GM12878 (cell line): ENCODE results near the gene PDSS2. TPM values are rescaled to one million over a fixed set of nuclear protein-coding genes. Genes with fewer than 3 reads are reported as not detected.
"Not testable (repeated sequence)": the region's sequence is repeated elsewhere in the genome, so short reads cannot be mapped to it uniquely, and the experiment has no call there.

Source experiments
- ATAC-seq: fragments of 200-7000 bp; cut with Tn5 transposase; 3 replicates; pipeline ENCODE4 v1.9.1; 2020; ENCODE audit warnings: mild to moderate bottlenecking, moderate library complexity
- BruUV-seq: library from RNA; stranded (reverse); fragments of 400-500 nt; replicated peaks from 2 replicates; lab custom pipeline; 2021; lab: Mats Ljungman, UMichigan
- CTCF ChIA-PET: fragments of 300-600 bp; sonication (Branson Sonifier 250); formaldehyde crosslinking; extraction: SDS; loops from one replicate; lab custom pipeline; 2021; ENCODE audit warnings: inconsistent platforms; lab: Yijun Ruan, JAX
- POLR2A ChIA-PET: fragments of 350-600 bp; formaldehyde crosslinking; extraction: SDS; loops from one replicate; lab custom pipeline; 2021; ENCODE audit warnings: inconsistent platforms; lab: Charles Lee
- RAD21 ChIA-PET: fragments of 300-600 bp; sonication (Branson Sonifier 250); formaldehyde crosslinking; loops from one replicate; lab custom pipeline; 2023; ENCODE audit warnings: antibody characterized with exemption; ENCODE audit not compliant: unreplicated experiment; lab: Charles Lee
- SMC1A ChIA-PET: fragments of 300-600 bp; sonication (Branson Sonifier 250); formaldehyde crosslinking; loops from one replicate; lab custom pipeline; 2023; ENCODE audit not compliant: unreplicated experiment, uncharacterized antibody; lab: Charles Lee
- DNase-seq: peaks from one replicate; pipeline ENCODE4 v3.0.0-alpha.2; 2011; ENCODE audit warnings: low read depth, low spot score
- FAIRE-seq: peaks from 3 replicates; lab custom pipeline; 2011; peaks lifted over from hg19 to GRCh38; lab: Jason Lieb, UNC
- H2AFZ ChIP-seq: 2 replicates; pipeline ENCODE4 v1.6.0; 2011; ENCODE audit warnings: low read depth, low read length, control low read depth; ENCODE audit not compliant: control insufficient read depth
- H3K27ac ChIP-seq: 2 replicates; pipeline ENCODE4 v1.5.1; 2011; ENCODE audit warnings: control low read depth; ENCODE audit not compliant: control insufficient read depth, insufficient read depth
- H3K27me3 ChIP-seq, 2 experiments: replicated peaks in 1 of 2; 2 replicates each; pipeline versions ENCODE4 v1.6.0 to v1.6.1; 2011; ENCODE audit warnings: low read length in 1 of 2; ENCODE audit not compliant: control insufficient read depth in 2 of 2, insufficient read depth in 2 of 2
- H3K36me3 ChIP-seq, 2 experiments: 2 replicates each; pipeline ENCODE4 v1.5.1; 2011; ENCODE audit warnings: low read length in 1 of 2; ENCODE audit not compliant: control insufficient read depth in 2 of 2, insufficient read depth in 2 of 2
- H3K4me1 ChIP-seq: 2 replicates; pipeline ENCODE4 v1.6.1; 2011; ENCODE audit warnings: mild to moderate bottlenecking, low read length, moderate library complexity, mixed read lengths; ENCODE audit not compliant: control insufficient read depth, insufficient read depth
- H3K4me2 ChIP-seq: 2 replicates; pipeline ENCODE4 v1.6.0; 2011; ENCODE audit warnings: control low read depth; ENCODE audit not compliant: control insufficient read depth, insufficient read depth
- H3K4me3 ChIP-seq: fragments of 200-600 bp; sonication (generic); 2 replicates; pipeline ENCODE4 v1.5.1; 2016
- H3K79me2 ChIP-seq: 2 replicates; pipeline ENCODE4 v1.6.0; 2011; ENCODE audit warnings: low read length; ENCODE audit not compliant: control insufficient read depth, insufficient read depth
- H3K9ac ChIP-seq: 2 replicates; pipeline ENCODE4 v1.8.0; 2011; ENCODE audit warnings: low read length, control low read depth, mixed read lengths; ENCODE audit not compliant: control insufficient read depth, insufficient read depth
- H3K9me3 ChIP-seq: replicated peaks from 3 replicates; pipeline ENCODE4 v1.5.1; 2011; ENCODE audit warnings: mild to moderate bottlenecking, low read length; ENCODE audit not compliant: control insufficient read depth, insufficient read depth
- H4K20me1 ChIP-seq: 2 replicates; pipeline ENCODE4 v1.6.0; 2011; ENCODE audit not compliant: control insufficient read depth, insufficient read depth
- ASH2L ChIP-seq: fragments of 300-600, 200-600 bp; sonication (generic); IDR thresholded peaks from 2 replicates; pipeline ENCODE4 v1.6.1; 2017; ENCODE audit warnings: low read depth, mild to moderate bottlenecking, borderline replicate concordance
- BHLHE40 ChIP-seq, 2 experiments: fragments of 450-650 bp in 1 of 2; IDR thresholded peaks; 2 replicates each; pipeline ENCODE4 v1.6.1; 2011 to 2017; ENCODE audit warnings: low read depth in 2 of 2, borderline replicate concordance in 1 of 2, improper control_type of control experiment in 1 of 2, low read length in 1 of 2, mild to moderate bottlenecking in 1 of 2
- CEBPB ChIP-seq, 2 experiments: fragments of 150-350 bp in 1 of 2; IDR thresholded peaks; 2 replicates each; pipeline ENCODE4 v1.6.1; 2012 to 2014; ENCODE audit warnings: low read depth in 2 of 2, low read length in 2 of 2, borderline replicate concordance in 1 of 2, inconsistent platforms in 1 of 2
- CHD4 ChIP-seq: fragments of 200-600 bp; sonication (generic); IDR thresholded peaks from 2 replicates; pipeline ENCODE4 v1.6.1; 2016; ENCODE audit warnings: mild to moderate bottlenecking
- E4F1 ChIP-seq: fragments of 450-650 bp; IDR thresholded peaks from 2 replicates; pipeline ENCODE4 v1.6.1; 2018; ENCODE audit warnings: borderline replicate concordance, mild to moderate bottlenecking; ENCODE audit not compliant: partially characterized antibody
- EZH2 ChIP-seq: IDR thresholded peaks from 2 replicates; pipeline ENCODE4 v1.6.1; 2012; ENCODE audit warnings: low read depth, mild to moderate bottlenecking, control low read depth, inconsistent platforms, low read length, borderline replicate concordance; ENCODE audit not compliant: control insufficient read depth
- HCFC1 ChIP-seq: fragments of 150-350 bp; IDR thresholded peaks from 2 replicates; pipeline ENCODE4 v1.6.1; 2014; ENCODE audit warnings: low read length
- IRF4 ChIP-seq: IDR thresholded peaks from 2 replicates; pipeline ENCODE4 v1.6.1; 2011; ENCODE audit warnings: low read depth, low read length
- KDM1A ChIP-seq: fragments of 200-600 bp; sonication (generic); IDR thresholded peaks from 2 replicates; pipeline ENCODE4 v1.6.1; 2016; ENCODE audit warnings: borderline replicate concordance
- NFIC ChIP-seq: IDR thresholded peaks from 2 replicates; pipeline ENCODE4 v1.6.1; 2012; ENCODE audit warnings: low read depth, mild to moderate bottlenecking, inconsistent platforms, low read length, moderate library complexity
- NFYA ChIP-seq: IDR thresholded peaks from 2 replicates; pipeline ENCODE4 v1.6.1; 2011; ENCODE audit warnings: low read depth, mild to moderate bottlenecking, low read length, improper control_type of control experiment, borderline replicate concordance
- PAX5 ChIP-seq: IDR thresholded peaks from 2 replicates; pipeline ENCODE4 v1.6.1; 2011; ENCODE audit warnings: low read depth, low read length, borderline replicate concordance
- SP1 ChIP-seq: IDR thresholded peaks from one replicate; pipeline ENCODE4 v1.6.1; 2011; ENCODE audit warnings: low read depth, low read length
- YBX1 ChIP-seq: fragments of 450-650 bp; IDR thresholded peaks from 2 replicates; pipeline ENCODE4 v1.6.1; 2016; ENCODE audit warnings: antibody characterized with exemption
- WGBS: methylation state at CpG from one replicate; pipeline ENCODE4 v1.1.6; 2016; ENCODE audit warnings: low lambda C conversion rate; ENCODE audit not compliant: insufficient replicate concordance, insufficient coverage; ENCODE audit errors: missing lambda C conversion rate; 5-methylcytosine and 5-hydroxymethylcytosine counted together
- in situ Hi-C: fragments of 300-500 bp; cut with MboI; formaldehyde crosslinking; loops from 9 replicates; pipeline ENCODE4 v1.14.3; 2018; ENCODE audit warnings: mixed read lengths
- intact Hi-C: fragments of 100-400 bp; cut with micrococcal nuclease; formaldehyde crosslinking; loops from one replicate; pipeline ENCODE4 v1.14.2; 2022; ENCODE audit not compliant: unreplicated experiment
- polyA plus RNA-seq, 11 experiments: library from polyadenylated mRNA; depleted of rRNA in 4 of 11; unstranded in 6 of 11; stranded (reverse) in 5 of 11; fragments of >200 nt; fragmentation: Nextera tagmentation in 4 of 11; fragmentation: Illumina TruSeq in 1 of 11; extraction: Ambion mirVana in 4 of 11; extraction: Trizol in 1 of 11; gene quantifications; 1 replicate in 1 of 11; 2 replicates in 10 of 11; pipeline versions ENCODE4 v1.2.1 to v1.2.3, GENCODE V29; 2011 to 2016; ENCODE audit warnings: inconsistent platforms in 2 of 11, missing spikeins in 2 of 11, low read depth in 1 of 11
- total RNA-seq, 4 experiments: library from RNA; depleted of rRNA in 3 of 4; stranded (reverse); fragments of >200 nt in 3 of 4; fragmentation: Illumina TruSeq in 1 of 4; extraction: Trizol in 1 of 4; gene quantifications; 2 replicates each; pipeline versions ENCODE4 v1.2.1 to v1.2.3, GENCODE V29; 2013 to 2021

PDSS2 gene
- total and polyA plus RNA-seq, 10 of the 15 experiments (the other 5 are each of a cell fraction or from before 2014, with no cell fraction given), result 7.7 to 15.5 (median 9.6) TPM

- Histone ChIP-seq H3K27me3 (no peaks in the 10 kb centered on the region), H3K4me1 (no peaks in the 10 kb centered on the region; the same call in 1 of the 2 replicates), H4K20me1 (no peaks in the 10 kb centered on the region), H3K79me2 (no peaks in the 10 kb centered on the region), H3K4me2 (no peak overlapping the region), H3K9ac (no peak overlapping the region), H3K27ac (no peak overlapping the region), H2AFZ (no peak overlapping the region), H3K4me3 (no peak overlapping the region), H3K9me3 (no peaks in the 10 kb centered on the region), H3K36me3 (no peaks in the 10 kb centered on the region)
- no TSS peak for BruUV-seq
- SMC1A ChIA-PET, result no interaction called here
- TF ChIP-seq SP1 (no peak), NFIC (no peak), E4F1 (no peak), BHLHE40 (IDR thresholded peaks at IDR 0.05; ENCODE audit: borderline replicate concordance in 1 of 2, low read depth in 2 of 2, low read length in 1 of 2) (no peak), CEBPB (IDR thresholded peaks at IDR 0.05; ENCODE audit: borderline replicate concordance in 1 of 2, low read depth in 2 of 2, low read length in 2 of 2) (no peak), YBX1 (no peak), ASH2L (no peak), NFYA (no peak), PAX5 (no peak), IRF4 (no peak), KDM1A (no peak), CHD4 (no peak), EZH2 (no peak), HCFC1 (no peak)
- DNase-seq (no peak), ATAC-seq (no peak), FAIRE-seq (no peak)
- intact Hi-C loops, result no loop called here
- CTCF ChIA-PET, result interaction anchor here (1.3 kb wide), 1 partner anchor 8 kb away, joined by 3 read pairs; no protein-coding TSS in a partner anchor
- RAD21 ChIA-PET, result no interaction called here
- POLR2A ChIA-PET, result no interaction called here
- in situ Hi-C loops, result no loop called here
- 17% methylated on average over 3 of the region's 3 CpGs for WGBS
Observed at GRCh38 chr6:107140581-107140980, 318.8 kb downstream of the PDSS2 start.

- RAD21 ChIA-PET, in situ Hi-C loops, ATAC-seq: not testable (repeated sequence)
Observed at GRCh38 chr6:107136324-107136723, 323.0 kb downstream of the PDSS2 start.

More at GRCh38 chr6:107136324-107136723, 323.0 kb downstream of the PDSS2 start:
- H3K4me1 ChIP-seq, FAIRE-seq, H3K36me3 ChIP-seq, intact Hi-C loops, H3K9ac ChIP-seq, POLR2A ChIA-PET, H2AFZ ChIP-seq, H4K20me1 ChIP-seq, H3K27ac ChIP-seq, H3K4me3 ChIP-seq, H3K79me2 ChIP-seq, H3K9me3 ChIP-seq, BruUV-seq, H3K27me3 ChIP-seq, H3K4me2 ChIP-seq, DNase-seq: not testable (repeated sequence)
- 0% methylated on average over 3 of the region's 3 CpGs for WGBS
- CTCF ChIA-PET, result interaction anchor here (1.1 kb wide), 1 partner anchor 23 kb away, joined by 3 read pairs; no protein-coding TSS in a partner anchor
- SMC1A ChIA-PET, result interaction anchor here (0.7 to 0.8 kb wide), 2 partner anchors 10 to 12 kb away, joined by 3 to 4 read pairs; no protein-coding TSS in a partner anchor
